ENCODE measurements around the gene MPC1. TPM values are rescaled to one million over a fixed set of nuclear protein-coding genes. Genes with fewer than 3 reads are reported as not detected.

Gene MPC1
- total RNA-seq, 1 donor from 2014 or later, result 32.0 TPM

- Mint-ChIP-seq H3K27ac (ENCODE audit: unreplicated experiment) (peak overlapping the region; percentile 3), H3K27me3 (ENCODE audit: low read depth) (no peaks in the 10 kb centered on the region), H3K36me3 (ENCODE audit: low read depth) (no peaks in the 10 kb centered on the region), H3K9me3 (no peaks in the 10 kb centered on the region), H3K4me3 (no peak overlapping the region), H3K4me1 (no peaks in the 10 kb centered on the region)
- DNase-seq (ENCODE audit: low read depth, low spot score), result no peak
- TF ChIP-seq, protein P1, sequence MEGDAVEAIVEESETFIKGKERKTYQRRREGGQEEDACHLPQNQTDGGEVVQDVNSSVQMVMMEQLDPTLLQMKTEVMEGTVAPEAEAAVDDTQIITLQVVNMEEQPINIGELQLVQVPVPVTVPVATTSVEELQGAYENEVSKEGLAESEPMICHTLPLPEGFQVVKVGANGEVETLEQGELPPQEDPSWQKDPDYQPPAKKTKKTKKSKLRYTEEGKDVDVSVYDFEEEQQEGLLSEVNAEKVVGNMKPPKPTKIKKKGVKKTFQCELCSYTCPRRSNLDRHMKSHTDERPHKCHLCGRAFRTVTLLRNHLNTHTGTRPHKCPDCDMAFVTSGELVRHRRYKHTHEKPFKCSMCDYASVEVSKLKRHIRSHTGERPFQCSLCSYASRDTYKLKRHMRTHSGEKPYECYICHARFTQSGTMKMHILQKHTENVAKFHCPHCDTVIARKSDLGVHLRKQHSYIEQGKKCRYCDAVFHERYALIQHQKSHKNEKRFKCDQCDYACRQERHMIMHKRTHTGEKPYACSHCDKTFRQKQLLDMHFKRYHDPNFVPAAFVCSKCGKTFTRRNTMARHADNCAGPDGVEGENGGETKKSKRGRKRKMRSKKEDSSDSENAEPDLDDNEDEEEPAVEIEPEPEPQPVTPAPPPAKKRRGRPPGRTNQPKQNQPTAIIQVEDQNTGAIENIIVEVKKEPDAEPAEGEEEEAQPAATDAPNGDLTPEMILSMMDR (conservative IDR thresholded peaks at IDR 0.05), result no peak
Observed at GRCh38 chr6:166323395-166323794, 59.3 kb downstream of the MPC1 start.

- H3K27ac Mint-ChIP-seq (ENCODE audit: unreplicated experiment), result no peak overlapping the region
- DNase-seq (ENCODE audit: low read depth, low spot score), result no peak
- H3K4me1 Mint-ChIP-seq, result no peaks in the 10 kb centered on the region
- no peaks in the 10 kb centered on the region for H3K36me3 Mint-ChIP-seq (ENCODE audit: low read depth)
- no peaks in the 10 kb centered on the region for H3K9me3 Mint-ChIP-seq
- no peak overlapping the region for H3K4me3 Mint-ChIP-seq
- TF ChIP-seq, protein P1 (conservative IDR thresholded peaks at IDR 0.05), result no peak
- no peaks in the 10 kb centered on the region for H3K27me3 Mint-ChIP-seq (ENCODE audit: low read depth)
Observed at GRCh38 chr6:166318649-166319600, 63.8 kb downstream of the MPC1 start.

- no peak overlapping the region for H3K4me3 Mint-ChIP-seq
- no peak for DNase-seq (ENCODE audit: low read depth, low spot score)
- H3K27ac Mint-ChIP-seq (ENCODE audit: unreplicated experiment), result no peak overlapping the region
- TF ChIP-seq, protein P1 (conservative IDR thresholded peaks at IDR 0.05), result no peak
- no peaks in the 10 kb centered on the region for H3K9me3 Mint-ChIP-seq
- H3K27me3 Mint-ChIP-seq (ENCODE audit: low read depth), result peaks cover under 1% of the 10 kb centered on the region
- H3K4me1 Mint-ChIP-seq, result no peaks in the 10 kb centered on the region
- H3K36me3 Mint-ChIP-seq (ENCODE audit: low read depth), result no peaks in the 10 kb centered on the region
Observed at GRCh38 chr6:166318227-166318626, 64.5 kb downstream of the MPC1 start.

DNA sequence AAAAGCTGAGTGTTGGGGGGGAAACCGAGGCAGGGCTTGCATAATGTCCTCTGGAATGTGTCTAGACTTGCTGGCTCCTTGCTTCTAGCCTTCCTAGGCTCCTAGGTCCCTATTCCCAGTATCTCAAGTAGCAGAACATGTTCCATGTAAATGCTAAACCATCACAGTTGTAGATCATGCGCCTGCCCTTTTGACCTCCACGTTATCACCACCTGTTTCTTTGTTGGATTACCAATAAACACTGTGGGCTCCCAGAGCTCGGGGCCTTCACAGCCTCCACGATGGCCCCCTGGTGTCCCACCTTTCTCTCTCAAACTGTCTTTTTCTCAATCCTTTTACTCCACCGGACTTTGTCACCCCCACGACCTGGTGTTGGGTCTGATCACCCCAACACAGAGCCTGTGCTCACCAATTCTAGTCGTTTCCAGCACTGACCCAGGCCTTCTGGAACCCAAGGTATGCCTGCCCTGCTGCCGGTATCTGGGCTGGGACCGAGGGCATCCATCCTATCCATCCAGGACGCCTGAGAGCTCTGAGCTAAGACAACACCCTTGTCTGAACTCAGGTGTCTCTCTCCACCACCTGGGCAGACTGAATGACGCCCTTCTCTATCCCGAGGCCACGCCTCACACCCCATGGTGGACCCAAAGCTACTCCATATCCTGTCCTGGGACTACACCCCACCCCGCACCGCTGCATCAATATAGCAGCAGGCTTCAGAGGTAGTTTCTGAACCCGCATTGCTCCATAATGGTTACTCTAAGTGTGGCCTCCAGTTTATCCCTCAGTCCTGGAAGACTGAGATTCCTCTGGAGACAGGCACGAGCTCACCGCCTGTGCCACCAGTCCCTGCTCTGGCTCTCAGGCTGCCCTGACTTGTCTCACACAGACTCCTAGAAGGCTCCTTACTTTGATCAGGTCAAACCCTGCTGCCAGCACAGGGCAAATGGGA is 65.2 kb downstream of the MPC1 start:
- Mint-ChIP-seq H3K36me3 (ENCODE audit: low read depth) (no peaks in the 10 kb centered on the region), H3K4me3 (no peak overlapping the region)

GRCh38 chr6:166315436-166315835 is 67.3 kb downstream of the MPC1 start:
- H3K4me3 Mint-ChIP-seq, result no peak overlapping the region
- H3K9me3 Mint-ChIP-seq, result no peaks in the 10 kb centered on the region
- DNase-seq (ENCODE audit: low read depth, low spot score), result no peak
- no peaks in the 10 kb centered on the region for H3K36me3 Mint-ChIP-seq (ENCODE audit: low read depth)
- no peak overlapping the region for H3K27ac Mint-ChIP-seq (ENCODE audit: unreplicated experiment)
- TF ChIP-seq, protein P1 (conservative IDR thresholded peaks at IDR 0.05), result no peak
- no peaks in the 10 kb centered on the region for H3K4me1 Mint-ChIP-seq
- H3K27me3 Mint-ChIP-seq (ENCODE audit: low read depth), result peaks cover 13% of the 10 kb centered on the region

More for the DNA sequence above, 65.2 kb downstream of the MPC1 start:
- no peaks in the 10 kb centered on the region for H3K9me3 Mint-ChIP-seq
- H3K4me1 Mint-ChIP-seq, result no peaks in the 10 kb centered on the region
- TF ChIP-seq, protein P1 (conservative IDR thresholded peaks at IDR 0.05), result no peak
- H3K27me3 Mint-ChIP-seq (ENCODE audit: low read depth), result peaks cover 4% of the 10 kb centered on the region
- no peak for DNase-seq (ENCODE audit: low read depth, low spot score)
- no peak overlapping the region for H3K27ac Mint-ChIP-seq (ENCODE audit: unreplicated experiment)
